GM12801 (cell line): ENCODE data around the gene SLC1A2.

Experiments used
- CTCF ChIP-seq: IDR thresholded peaks from one replicate; pipeline ENCODE4 v1.5.1; 2011; ENCODE audit warnings: control low read depth; ENCODE audit not compliant: insufficient read length; ENCODE audit errors: extremely low read depth

Gene SLC1A2

GRCh38 chr11:35454362-35454761, 35.0 kb upstream of the SLC1A2 start:
- TF ChIP-seq CTCF = no peak

- TF ChIP-seq CTCF = no peak
These were observed 17.4 kb upstream of the SLC1A2 start for GRCh38 chr11:35436581-35437250.

- no peak for TF ChIP-seq CTCF
These were observed 14.2 kb upstream of the SLC1A2 start for GRCh38 chr11:35433588-35433987.

GRCh38 chr11:35432464-35432863, 13.1 kb upstream of the SLC1A2 start:
- no peak for TF ChIP-seq CTCF

- TF ChIP-seq CTCF = no peak
These were observed 7.7 kb upstream of the SLC1A2 start for GRCh38 chr11:35427071-35427470.

GRCh38 chr11:35426351-35426750, 7.0 kb upstream of the SLC1A2 start:
- TF ChIP-seq CTCF = no peak

- no peak for TF ChIP-seq CTCF
These were observed 6.3 kb upstream of the SLC1A2 start for GRCh38 chr11:35425603-35426212.
